ENCODE data around the gene GNG2. TPM values are rescaled to one million over a fixed set of nuclear protein-coding genes. Genes with fewer than 3 reads are reported as not detected.

Gene GNG2
- total RNA-seq, 3 donors from 2014 or later = 12.1 to 106 (median 15.1) TPM

- intact Hi-C loops (cut with DNase I; ENCODE audit: low total_unique reads) = no loop called here
Measured at GRCh38 chr14:51990488-51990887, 130.1 kb downstream of the GNG2 start.

DNA sequence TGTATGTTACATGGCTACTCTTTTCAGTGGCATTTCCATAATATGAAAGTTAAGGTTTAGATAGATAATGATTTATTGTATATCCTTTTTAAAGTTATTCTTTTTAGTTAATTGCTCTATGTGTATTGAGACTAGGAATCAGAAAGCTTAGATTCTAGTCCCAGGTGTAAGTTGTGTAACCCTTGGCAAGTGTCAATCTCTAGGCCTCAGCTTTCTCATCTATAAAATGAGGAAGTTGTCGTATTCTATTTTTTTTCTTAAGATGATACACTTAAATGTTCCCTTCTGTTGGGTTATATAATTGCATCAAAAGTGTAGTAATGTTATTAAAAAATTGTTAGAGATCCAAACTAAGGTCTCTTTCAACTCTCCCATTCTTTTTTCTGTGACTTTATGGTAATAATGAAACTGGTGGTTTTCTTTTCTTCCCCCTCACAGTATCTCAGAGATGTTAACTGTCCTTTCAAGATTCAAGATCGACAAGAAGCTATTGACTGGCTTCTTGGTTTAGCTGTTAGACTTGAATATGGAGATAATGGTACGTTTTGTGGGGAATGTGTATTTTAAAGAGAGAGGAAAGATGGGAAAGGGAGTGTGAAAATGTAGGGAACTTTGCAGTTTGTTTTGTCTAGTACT is 133.0 kb downstream of the GNG2 start:
- no peaks in the 10 kb centered on the region for H3K4me1 ChIP-seq
- H3K4me3 ChIP-seq = no peak overlapping the region
- no peaks in the 10 kb centered on the region for H3K27me3 ChIP-seq
- no peak overlapping the region for H3K27ac ChIP-seq
- DNase-seq (ENCODE audit: low spot score in 2 of 2) = no peak
- H3K9me3 ChIP-seq = no peaks in the 10 kb centered on the region
- no peaks in the 10 kb centered on the region for H3K36me3 ChIP-seq
- TF ChIP-seq CTCF (IDR thresholded peaks at IDR 0.05) (no peak), POLR2A (IDR thresholded peaks at IDR 0.05) (no peak), POLR2AphosphoS5 (IDR thresholded peaks at IDR 0.05) (no peak)
- intact Hi-C loops (cut with DNase I; ENCODE audit: low total_unique reads) = no loop called here

More at GRCh38 chr14:51990488-51990887, 130.1 kb downstream of the GNG2 start:
- Histone ChIP-seq H3K27me3 (no peaks in the 10 kb centered on the region), H3K4me3 (peak overlapping the region; percentile 80 to 96 (median 85)), H3K27ac (no peak overlapping the region), H3K4me1 (no peaks in the 10 kb centered on the region), H3K36me3 (no peaks in the 10 kb centered on the region), H3K9me3 (no peaks in the 10 kb centered on the region)
- DNase-seq (ENCODE audit: low spot score in 2 of 2) = no peak
- TF ChIP-seq POLR2AphosphoS5 (IDR thresholded peaks at IDR 0.05) (no peak), CTCF (IDR thresholded peaks at IDR 0.05) (no peak), POLR2A (IDR thresholded peaks at IDR 0.05) (no peak)

- no peaks in the 10 kb centered on the region for H3K36me3 ChIP-seq
- intact Hi-C loops (cut with DNase I; ENCODE audit: low total_unique reads) = no loop called here
Measured at GRCh38 chr14:51996148-51996746, 135.8 kb downstream of the GNG2 start.

DNA sequence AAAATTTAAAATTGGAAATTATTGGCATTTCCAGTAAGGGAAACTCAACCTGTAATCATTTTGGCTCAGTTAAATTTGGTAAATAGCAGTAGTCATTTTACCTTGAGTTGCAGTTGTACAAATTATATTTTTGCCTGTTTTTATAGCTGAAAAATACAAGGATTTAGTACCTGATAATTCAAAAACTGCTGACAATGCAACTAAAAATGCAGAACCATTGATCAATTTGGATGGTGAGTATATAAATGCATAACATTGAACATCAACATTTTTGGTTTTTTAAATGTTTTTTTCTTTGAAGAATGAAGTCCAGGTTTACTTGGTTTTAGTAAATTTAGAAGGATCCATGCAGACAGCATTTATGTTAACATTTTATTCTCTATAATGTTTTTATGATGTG is 137.9 kb downstream of the GNG2 start:
- no peaks in the 10 kb centered on the region for H3K27me3 ChIP-seq
- TF ChIP-seq POLR2AphosphoS5 (IDR thresholded peaks at IDR 0.05) (no peak), CTCF (IDR thresholded peaks at IDR 0.05) (no peak), POLR2A (IDR thresholded peaks at IDR 0.05) (no peak)
- intact Hi-C loops (cut with DNase I; ENCODE audit: low total_unique reads) = no loop called here
- no peak overlapping the region for H3K4me3 ChIP-seq
- no peaks in the 10 kb centered on the region for H3K4me1 ChIP-seq
- DNase-seq (ENCODE audit: low spot score in 2 of 2) = no peak
- H3K36me3 ChIP-seq = no peaks in the 10 kb centered on the region
- no peak overlapping the region for H3K27ac ChIP-seq
- H3K9me3 ChIP-seq = no peaks in the 10 kb centered on the region

More at GRCh38 chr14:51996148-51996746, 135.8 kb downstream of the GNG2 start:
- Histone ChIP-seq H3K9me3 (no peaks in the 10 kb centered on the region), H3K4me3 (no peak overlapping the region), H3K27me3 (no peaks in the 10 kb centered on the region), H3K4me1 (no peaks in the 10 kb centered on the region), H3K27ac (no peak overlapping the region)
- DNase-seq (ENCODE audit: low spot score in 2 of 2) = no peak
- TF ChIP-seq POLR2AphosphoS5 (IDR thresholded peaks at IDR 0.05) (no peak), POLR2A (IDR thresholded peaks at IDR 0.05) (no peak), CTCF (IDR thresholded peaks at IDR 0.05) (peak; percentile 37 to 71 (median 44))

DNA sequence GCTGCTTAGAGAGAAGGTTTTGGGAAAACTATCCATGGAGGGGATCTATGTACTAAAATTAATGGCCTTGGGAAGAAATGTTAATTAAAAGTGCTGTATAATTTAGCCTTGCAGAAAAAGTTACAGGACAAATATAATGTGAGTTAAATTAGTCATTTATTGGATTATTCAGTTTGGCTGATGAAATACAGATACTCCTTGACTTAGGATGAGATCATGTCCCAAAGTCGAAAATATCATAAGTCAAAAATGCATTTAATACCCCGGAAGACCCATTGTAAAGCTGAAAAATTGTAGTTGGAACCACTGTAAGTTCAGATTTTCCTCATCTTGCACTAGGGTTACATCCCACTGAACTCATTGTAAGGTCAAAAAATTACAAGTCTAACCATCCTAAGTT is 138.7 kb downstream of the GNG2 start:
- Histone ChIP-seq H3K4me1 (no peaks in the 10 kb centered on the region), H3K27me3 (no peaks in the 10 kb centered on the region)

More for the DNA sequence above, 138.7 kb downstream of the GNG2 start:
- no peak for DNase-seq (ENCODE audit: low spot score in 2 of 2)
- TF ChIP-seq POLR2AphosphoS5 (IDR thresholded peaks at IDR 0.05) (no peak), POLR2A (IDR thresholded peaks at IDR 0.05) (no peak), CTCF (IDR thresholded peaks at IDR 0.05) (no peak)
- no peaks in the 10 kb centered on the region for H3K36me3 ChIP-seq
- H3K27ac ChIP-seq = no peak overlapping the region
- H3K4me3 ChIP-seq = no peak overlapping the region
- H3K9me3 ChIP-seq = no peaks in the 10 kb centered on the region
- intact Hi-C loops (cut with DNase I; ENCODE audit: low total_unique reads) = no loop called here
